Hepatocyte (in vitro differentiated cells): ENCODE data around the gene CPNE4.

Experiments used
- EZH2 ChIP-seq: fragments of 200-600 bp; sonication (generic); IDR thresholded peaks from 2 replicates; pipeline ENCODE4 v1.6.1; 2016; ENCODE audit warnings: antibody characterized with exemption, mild to moderate bottlenecking, borderline replicate concordance
- EZH2phosphoT487 ChIP-seq: fragments of 200-600 bp; sonication (generic); IDR thresholded peaks from one replicate; pipeline ENCODE4 v1.6.1; 2018; ENCODE audit warnings: antibody characterized with exemption, mild to moderate bottlenecking, low read depth, moderate library complexity; ENCODE audit not compliant: unreplicated experiment, severe bottlenecking
- TF ChIP-seq, protein P1 (sequence below): fragments of 200-600 bp; sonication (generic); IDR thresholded peaks from 2 replicates; pipeline ENCODE4 v1.5.1; 2016; ENCODE audit warnings: antibody characterized with exemption, mild to moderate bottlenecking; ENCODE audit not compliant: poor library complexity

DNA sequence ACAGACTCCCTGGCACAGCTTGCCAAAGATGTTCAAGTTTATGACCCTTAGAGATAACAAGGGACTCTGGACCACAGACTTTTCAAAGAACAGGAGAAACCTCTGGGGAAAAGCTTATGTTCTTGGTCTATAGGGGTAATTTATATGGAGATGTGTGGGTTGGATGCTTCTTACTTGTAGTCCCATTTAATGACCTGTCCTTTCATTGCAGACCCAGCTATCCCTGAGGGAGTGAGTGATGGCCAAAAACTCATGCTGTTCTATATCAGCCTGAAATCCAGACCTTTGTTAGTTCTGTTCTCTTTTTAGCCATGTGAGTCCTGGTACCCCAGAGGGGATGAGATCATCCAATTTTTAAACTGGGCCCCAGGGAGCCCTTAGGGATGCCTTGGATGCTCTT, 488.4 kb downstream of the CPNE4 start:
- TF ChIP-seq, protein P1, sequence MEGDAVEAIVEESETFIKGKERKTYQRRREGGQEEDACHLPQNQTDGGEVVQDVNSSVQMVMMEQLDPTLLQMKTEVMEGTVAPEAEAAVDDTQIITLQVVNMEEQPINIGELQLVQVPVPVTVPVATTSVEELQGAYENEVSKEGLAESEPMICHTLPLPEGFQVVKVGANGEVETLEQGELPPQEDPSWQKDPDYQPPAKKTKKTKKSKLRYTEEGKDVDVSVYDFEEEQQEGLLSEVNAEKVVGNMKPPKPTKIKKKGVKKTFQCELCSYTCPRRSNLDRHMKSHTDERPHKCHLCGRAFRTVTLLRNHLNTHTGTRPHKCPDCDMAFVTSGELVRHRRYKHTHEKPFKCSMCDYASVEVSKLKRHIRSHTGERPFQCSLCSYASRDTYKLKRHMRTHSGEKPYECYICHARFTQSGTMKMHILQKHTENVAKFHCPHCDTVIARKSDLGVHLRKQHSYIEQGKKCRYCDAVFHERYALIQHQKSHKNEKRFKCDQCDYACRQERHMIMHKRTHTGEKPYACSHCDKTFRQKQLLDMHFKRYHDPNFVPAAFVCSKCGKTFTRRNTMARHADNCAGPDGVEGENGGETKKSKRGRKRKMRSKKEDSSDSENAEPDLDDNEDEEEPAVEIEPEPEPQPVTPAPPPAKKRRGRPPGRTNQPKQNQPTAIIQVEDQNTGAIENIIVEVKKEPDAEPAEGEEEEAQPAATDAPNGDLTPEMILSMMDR, result no peak
- TF ChIP-seq EZH2, result no peak
- TF ChIP-seq EZH2phosphoT487, result no peak
